Stimulated activated CD4-positive, alpha-beta T cell treated with anti-CD3 and anti-CD28 coated beads, Interleukin-1b, Interleukin-23, amount 100 ng/mL, for 24 hours (primary cell): ENCODE results near the gene ASPHD1.
"Not testable (repeated sequence)": the region's sequence is repeated elsewhere in the genome, so short reads cannot be mapped to it uniquely, and the experiment has no call there.

Source experiments
- DNase-seq, 4 experiments: peaks; one replicate each; pipeline ENCODE4 v3.0.0-alpha.2; 2020; ENCODE audit warnings: low read depth in 4 of 4, low spot score in 1 of 4

Gene ASPHD1

GRCh38 chr16:29900102-29900887 lies at the start of gene ASPHD1:
TSS of gene ASPHD1 (plus strand) at chr16:29900488. CDS start at chr16:29900972, 484 bp downstream.
- DNase-seq: peak; percentile 57 to 68 (median 58)

- no peak for DNase-seq
Observed at GRCh38 chr16:29850998-29851397, 49.3 kb upstream of the ASPHD1 start.

- DNase-seq: no peak
Observed at GRCh38 chr16:29852654-29853053, 47.6 kb upstream of the ASPHD1 start.

- no peak for DNase-seq
Observed at GRCh38 chr16:29854520-29855100, 45.7 kb upstream of the ASPHD1 start.

- no peak for DNase-seq
Observed at GRCh38 chr16:29857133-29857760, 43.0 kb upstream of the ASPHD1 start.

GRCh38 chr16:29858149-29858849 lies 42.0 kb upstream of the ASPHD1 start:
- DNase-seq: no peak

- DNase-seq: no peak
Observed at GRCh38 chr16:29858974-29859373, 41.3 kb upstream of the ASPHD1 start.

- no peak for DNase-seq
Observed at GRCh38 chr16:29860218-29860617, 40.1 kb upstream of the ASPHD1 start.

- DNase-seq: no peak
Observed at GRCh38 chr16:29862383-29862883, 37.9 kb upstream of the ASPHD1 start.

GRCh38 chr16:29862884-29863668 lies 37.2 kb upstream of the ASPHD1 start, which contains the start of gene CDIPT:
TSS of gene CDIPT (minus strand) at chr16:29863226. CDS start at chr16:29862857, 369 bp downstream.
- peak; percentile 76 to 89 (median 86) for DNase-seq

- no peak for DNase-seq
Observed at GRCh38 chr16:29863669-29863984, 36.7 kb upstream of the ASPHD1 start.

- DNase-seq: no peak
Observed at GRCh38 chr16:29864205-29864604, 36.1 kb upstream of the ASPHD1 start.

GRCh38 chr16:29868396-29869009 lies 31.8 kb upstream of the ASPHD1 start:
- DNase-seq: no peak

GRCh38 chr16:29869067-29869466 lies 31.2 kb upstream of the ASPHD1 start:
- DNase-seq: not testable (repeated sequence)

GRCh38 chr16:29871822-29872546 lies 28.3 kb upstream of the ASPHD1 start:
- no peak for DNase-seq

- DNase-seq: no peak
Observed at GRCh38 chr16:29873319-29873718, 27.0 kb upstream of the ASPHD1 start.

GRCh38 chr16:29875206-29875605 lies 25.1 kb upstream of the ASPHD1 start:
- DNase-seq: no peak

GRCh38 chr16:29876217-29876593 lies 24.1 kb upstream of the ASPHD1 start:
- DNase-seq: no peak

GRCh38 chr16:29876594-29877249 lies 23.6 kb upstream of the ASPHD1 start:
- DNase-seq: peak in 1 of 4 experiments; percentile 22
